ENCODE data around the gene TICRR.

DNA sequence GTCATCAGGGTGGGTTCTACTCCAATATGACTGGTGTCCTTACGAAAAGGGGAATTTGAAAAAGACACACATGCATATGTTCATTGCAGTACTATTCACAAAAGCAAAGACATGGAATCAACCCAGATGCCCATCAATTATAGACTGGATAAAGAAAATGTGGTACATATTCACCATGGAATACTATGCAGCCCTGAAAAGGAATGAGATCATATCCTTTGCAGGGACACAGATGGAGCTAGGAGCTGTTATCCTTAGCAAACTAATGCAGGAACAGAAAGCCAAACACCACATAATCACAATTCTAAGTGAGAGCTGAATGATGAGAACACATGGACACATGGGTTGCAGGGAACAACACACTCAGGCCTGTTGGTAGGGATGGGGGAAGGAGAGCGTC is 24.8 kb upstream of the TICRR start:
- TF ChIP-seq, protein P1, sequence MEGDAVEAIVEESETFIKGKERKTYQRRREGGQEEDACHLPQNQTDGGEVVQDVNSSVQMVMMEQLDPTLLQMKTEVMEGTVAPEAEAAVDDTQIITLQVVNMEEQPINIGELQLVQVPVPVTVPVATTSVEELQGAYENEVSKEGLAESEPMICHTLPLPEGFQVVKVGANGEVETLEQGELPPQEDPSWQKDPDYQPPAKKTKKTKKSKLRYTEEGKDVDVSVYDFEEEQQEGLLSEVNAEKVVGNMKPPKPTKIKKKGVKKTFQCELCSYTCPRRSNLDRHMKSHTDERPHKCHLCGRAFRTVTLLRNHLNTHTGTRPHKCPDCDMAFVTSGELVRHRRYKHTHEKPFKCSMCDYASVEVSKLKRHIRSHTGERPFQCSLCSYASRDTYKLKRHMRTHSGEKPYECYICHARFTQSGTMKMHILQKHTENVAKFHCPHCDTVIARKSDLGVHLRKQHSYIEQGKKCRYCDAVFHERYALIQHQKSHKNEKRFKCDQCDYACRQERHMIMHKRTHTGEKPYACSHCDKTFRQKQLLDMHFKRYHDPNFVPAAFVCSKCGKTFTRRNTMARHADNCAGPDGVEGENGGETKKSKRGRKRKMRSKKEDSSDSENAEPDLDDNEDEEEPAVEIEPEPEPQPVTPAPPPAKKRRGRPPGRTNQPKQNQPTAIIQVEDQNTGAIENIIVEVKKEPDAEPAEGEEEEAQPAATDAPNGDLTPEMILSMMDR (IDR thresholded peaks at IDR 0.05; ENCODE audit: borderline replicate concordance, extremely low read depth, low read length, poor library complexity, severe bottlenecking), result no peak
- no peak for TF ChIP-seq EZH2 (IDR thresholded peaks at IDR 0.05; ENCODE audit: borderline replicate concordance, low read depth, low read length, severe bottlenecking)
